Right lobe of liver (tissue), 6 donors: Measurements from ENCODE around the gene MYZAP. TPM values are rescaled to one million over a fixed set of nuclear protein-coding genes. Genes with fewer than 3 reads are reported as not detected.

ENCODE experiments used
- ATAC-seq, 4 donors: fragments of 200-7000 bp; cut with Tn5 transposase; one replicate each; pipeline ENCODE4 v1.9.1; 2020; ENCODE audit warnings: mild to moderate bottlenecking in 4 of 4, moderate library complexity in 4 of 4
- DNase-seq, 3 donors: peaks; one replicate each; pipeline ENCODE4 v3.0.0-alpha.2; 2020
- H3K27ac ChIP-seq, 3 donors: fragments of 200-600 bp; one replicate each; pipeline ENCODE4 v1.8.0; 2022
- H3K27me3 ChIP-seq, 2 donors: fragments of 200-600 bp; one replicate each; pipeline ENCODE4 v1.8.0; 2022
- H3K36me3 ChIP-seq, 4 donors: fragments of 200-600 bp; sonication (generic) in 1 of 4; one replicate each; pipeline versions ENCODE4 v1.5.1 to v1.8.0; 2017 to 2022; ENCODE audit warnings: control low read depth in 1 of 4
- H3K4me1 ChIP-seq, 4 donors: fragments of 200-600 bp; sonication (generic) in 1 of 4; one replicate each; pipeline versions ENCODE4 v1.5.1 to v1.8.0; 2017 to 2022; ENCODE audit warnings: control low read depth in 1 of 4
- H3K4me3 ChIP-seq, 3 donors: fragments of 200-600 bp; one replicate each; pipeline ENCODE4 v1.8.0; 2022
- H3K9me3 ChIP-seq, 4 donors: fragments of 200-600 bp; sonication (generic) in 1 of 4; one replicate each; pipeline versions ENCODE4 v1.5.1 to v1.8.0; 2017 to 2022; ENCODE audit warnings: control low read depth in 1 of 4
- POLR2A ChIP-seq: fragments of 450-650 bp; IDR thresholded peaks from one replicate; pipeline ENCODE4 v1.6.1; 2017; ENCODE audit warnings: antibody characterized with exemption, mild to moderate bottlenecking
- WGBS: methylation state at CpG from one replicate; pipeline ENCODE4 v1.1.6; 2018; ENCODE audit warnings: low coverage, low lambda C conversion rate; ENCODE audit not compliant: insufficient coverage; ENCODE audit errors: missing lambda C conversion rate; 5-methylcytosine and 5-hydroxymethylcytosine counted together
- intact Hi-C, 2 donors: fragments of 100-400 bp; cut with DNase I; formaldehyde crosslinking; loops; one replicate each; pipeline versions ENCODE4 v1.11.2 to v1.14.1; 2022
- total RNA-seq, 6 experiments: library from RNA; depleted of rRNA in 2 of 6; stranded (reverse); fragments of >200 nt in 2 of 6; fragmentation: NEBNext Ultra II Directional in 3 of 6; extraction: Animal tissue kit (Norgen Biotek cat#: 25700) in 3 of 6; gene quantifications; one replicate each; pipeline versions ENCODE4 v1.1.0 to v1.2.4, GENCODE V29; 2016 to 2023
- TF ChIP-seq, protein P1 (sequence below), 4 donors: fragments of 200-600 bp in 3 of 4; fragments of 450-650 bp in 1 of 4; IDR thresholded peaks; one replicate each; pipeline versions ENCODE4 v1.5.1 to v1.8.0; 2016 to 2022; ENCODE audit warnings: antibody characterized with exemption in 4 of 4, mild to moderate bottlenecking in 2 of 4
- donor health status: DM: no; HTN: yes; CAD: no.
- donor health status: DM: no; HTN: no; CAD: no.
- donor health status: DM: no; HTN: no; CAD: no.
- donor health status: DM: no; HTN: yes; CAD: no.
- donor health status: DM: no; HTN: yes; CAD: no.

Gene MYZAP
- total RNA-seq, 6 experiments from 2014 or later = 0.24 to 0.65 (median 0.61) TPM; not detected in 2

- no peaks in the 10 kb centered on the region for H3K36me3 ChIP-seq
- WGBS = 89% methylated on average over 3 of the region's 3 CpGs
- TF ChIP-seq POLR2A = no peak
- TF ChIP-seq, protein P1, sequence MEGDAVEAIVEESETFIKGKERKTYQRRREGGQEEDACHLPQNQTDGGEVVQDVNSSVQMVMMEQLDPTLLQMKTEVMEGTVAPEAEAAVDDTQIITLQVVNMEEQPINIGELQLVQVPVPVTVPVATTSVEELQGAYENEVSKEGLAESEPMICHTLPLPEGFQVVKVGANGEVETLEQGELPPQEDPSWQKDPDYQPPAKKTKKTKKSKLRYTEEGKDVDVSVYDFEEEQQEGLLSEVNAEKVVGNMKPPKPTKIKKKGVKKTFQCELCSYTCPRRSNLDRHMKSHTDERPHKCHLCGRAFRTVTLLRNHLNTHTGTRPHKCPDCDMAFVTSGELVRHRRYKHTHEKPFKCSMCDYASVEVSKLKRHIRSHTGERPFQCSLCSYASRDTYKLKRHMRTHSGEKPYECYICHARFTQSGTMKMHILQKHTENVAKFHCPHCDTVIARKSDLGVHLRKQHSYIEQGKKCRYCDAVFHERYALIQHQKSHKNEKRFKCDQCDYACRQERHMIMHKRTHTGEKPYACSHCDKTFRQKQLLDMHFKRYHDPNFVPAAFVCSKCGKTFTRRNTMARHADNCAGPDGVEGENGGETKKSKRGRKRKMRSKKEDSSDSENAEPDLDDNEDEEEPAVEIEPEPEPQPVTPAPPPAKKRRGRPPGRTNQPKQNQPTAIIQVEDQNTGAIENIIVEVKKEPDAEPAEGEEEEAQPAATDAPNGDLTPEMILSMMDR (IDR thresholded peaks at IDR 0.05) = no peak
- no peak overlapping the region for H3K4me3 ChIP-seq
- no peaks in the 10 kb centered on the region for H3K4me1 ChIP-seq
- ATAC-seq = no peak
- intact Hi-C loops = no loop called here
- H3K27me3 ChIP-seq = no peaks in the 10 kb centered on the region
- H3K9me3 ChIP-seq = no peaks in the 10 kb centered on the region
- DNase-seq = no peak
- H3K27ac ChIP-seq = no peak overlapping the region
Measured at GRCh38 chr15:57649138-57649537, 57.4 kb downstream of the MYZAP start.

DNA sequence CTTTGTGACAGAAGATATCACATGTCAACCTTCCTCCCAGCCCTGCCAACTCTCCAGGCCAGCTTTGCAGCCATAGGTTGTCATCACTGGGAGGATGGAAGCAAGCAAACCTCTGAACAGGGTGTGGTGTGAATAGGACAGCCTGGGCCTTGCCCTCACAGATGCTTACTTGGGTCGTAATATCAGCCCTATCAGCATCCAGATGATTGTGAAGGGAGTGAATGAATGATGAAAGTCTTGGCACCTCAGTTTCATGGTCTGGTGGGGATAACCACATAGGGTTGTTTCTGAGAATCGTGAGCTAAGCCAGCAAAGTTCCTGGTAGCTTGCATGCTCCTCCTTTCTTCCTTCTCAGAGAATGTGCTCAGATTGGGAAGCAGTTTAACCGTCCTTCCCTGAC, 59.7 kb downstream of the MYZAP start:
- no peaks in the 10 kb centered on the region for H3K36me3 ChIP-seq
- ATAC-seq (no peak), DNase-seq (no peak)
- no peak overlapping the region for H3K27ac ChIP-seq
- TF ChIP-seq POLR2A = no peak
- TF ChIP-seq, protein P1 (IDR thresholded peaks at IDR 0.05) = no peak
- no peaks in the 10 kb centered on the region for H3K9me3 ChIP-seq
- no peaks in the 10 kb centered on the region for H3K27me3 ChIP-seq
- H3K4me3 ChIP-seq = no peak overlapping the region
- intact Hi-C loops = no loop called here
- WGBS = 86% methylated on average over 3 of the region's 3 CpGs
- no peaks in the 10 kb centered on the region for H3K4me1 ChIP-seq

DNA sequence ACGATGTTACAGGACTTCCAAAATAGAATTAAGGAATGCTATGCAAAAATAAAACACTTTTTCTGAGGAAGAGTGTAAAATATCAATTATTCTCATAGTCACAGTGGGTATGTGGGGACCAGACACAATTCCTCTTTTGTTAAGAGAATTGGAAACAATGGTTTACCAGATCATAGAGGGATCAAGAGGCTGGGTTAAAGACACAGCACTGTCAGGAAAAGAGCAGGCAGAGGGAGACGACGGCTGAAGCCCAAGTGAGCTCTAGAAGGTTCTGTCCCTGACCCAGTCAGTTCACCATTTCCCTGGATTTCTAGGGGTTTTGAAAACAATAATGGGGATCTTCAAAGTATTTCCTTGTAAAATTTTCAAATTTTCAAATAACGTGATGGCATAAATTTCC, 60.8 kb downstream of the MYZAP start:
- Histone ChIP-seq H3K36me3 (no peaks in the 10 kb centered on the region), H3K4me3 (no peak overlapping the region), H3K9me3 (no peaks in the 10 kb centered on the region), H3K27me3 (no peaks in the 10 kb centered on the region), H3K4me1 (no peaks in the 10 kb centered on the region), H3K27ac (no peak overlapping the region)
- TF ChIP-seq POLR2A = no peak
- TF ChIP-seq, protein P1 (IDR thresholded peaks at IDR 0.05) = no peak
- intact Hi-C loops = no loop called here
- DNase-seq (no peak), ATAC-seq (no peak)
- 74% methylated on average over 4 of the region's 4 CpGs for WGBS

GRCh38 chr15:57654153-57654852, 62.6 kb downstream of the MYZAP start:
- WGBS = 72% methylated on average over 6 of the region's 6 CpGs
- no peak overlapping the region for H3K27ac ChIP-seq
- ATAC-seq = peak in 1 of 4 donors; percentile 38

More at GRCh38 chr15:57654153-57654852, 62.6 kb downstream of the MYZAP start:
- TF ChIP-seq, protein P1 (IDR thresholded peaks at IDR 0.05) = no peak
- TF ChIP-seq POLR2A = no peak
- intact Hi-C loops = no loop called here
- no peaks in the 10 kb centered on the region for H3K27me3 ChIP-seq
- H3K4me3 ChIP-seq = no peak overlapping the region
- no peaks in the 10 kb centered on the region for H3K4me1 ChIP-seq
- no peak for DNase-seq
- H3K36me3 ChIP-seq = no peaks in the 10 kb centered on the region
- H3K9me3 ChIP-seq = no peaks in the 10 kb centered on the region
